Activated CD4-positive, alpha-beta T cell treated with anti-CD3 and anti-CD28 coated beads for 36 hours (primary cell): ENCODE data around the gene COL6A2. TPM values are rescaled to one million over a fixed set of nuclear protein-coding genes. Genes with fewer than 3 reads are reported as not detected.
"Not testable (repeated sequence)": the region's sequence is repeated elsewhere in the genome, so short reads cannot be mapped to it uniquely, and the experiment has no call there.

Experiments used
- ATAC-seq: fragments of 200-7000 bp; cut with Tn5 transposase; one replicate; pipeline ENCODE4 v1.10.0; 2021; ENCODE audit warnings: mild to moderate bottlenecking, moderate library complexity
- CTCF ChIA-PET: fragments of 350-600 bp; sonication (Branson Sonifier 250); formaldehyde crosslinking; loops from one replicate; lab custom pipeline; 2021; ENCODE audit warnings: antibody characterized with exemption; lab: Charles Lee
- POLR2A ChIA-PET: fragments of 350-600 bp; sonication (Branson Sonifier 250); formaldehyde crosslinking; loops from one replicate; lab custom pipeline; 2021; ENCODE audit warnings: antibody characterized with exemption, inconsistent platforms; lab: Charles Lee
- DNase-seq: peaks from one replicate; pipeline ENCODE4 v3.0.0-alpha.2; 2020
- H3K27ac Mint-ChIP-seq: one replicate; pipeline ENCODE4 v1.8.0; 2021; ENCODE audit warnings: mixed read lengths
- H3K27me3 Mint-ChIP-seq: one replicate; pipeline ENCODE4 v1.8.0; 2021; ENCODE audit warnings: mixed read lengths
- H3K36me3 Mint-ChIP-seq: one replicate; pipeline ENCODE4 v1.8.0; 2021; ENCODE audit warnings: low read depth, mixed read lengths
- H3K4me1 Mint-ChIP-seq: one replicate; pipeline ENCODE4 v1.8.0; 2021; ENCODE audit warnings: mixed read lengths
- H3K4me3 Mint-ChIP-seq: one replicate; pipeline ENCODE4 v1.8.0; 2021; ENCODE audit warnings: mild to moderate bottlenecking, moderate library complexity, mixed read lengths
- H3K9me3 Mint-ChIP-seq: one replicate; pipeline ENCODE4 v1.8.0; 2021; ENCODE audit warnings: low read depth, mixed read lengths
- intact Hi-C, 2 experiments: fragments of 100-400 bp; cut with DNase I in 1 of 2; cut with micrococcal nuclease in 1 of 2; formaldehyde crosslinking; loops; one replicate each; pipeline versions ENCODE4 v1.14.2 to v1.15.1; 2022 to 2024; cut with DNase I, micrococcal nuclease
- total RNA-seq, 2 experiments: library from RNA; stranded (reverse); gene quantifications; one replicate each; pipeline ENCODE4 v1.2.3, GENCODE V29; 2021

COL6A2 gene
- total RNA-seq, 2 experiments from 2014 or later, result 3.3 to 3.4 TPM

GRCh38 chr21:46172863-46173528 lies 75.1 kb downstream of the COL6A2 start:
- peaks cover 18% of the 10 kb centered on the region for H3K9me3 Mint-ChIP-seq
- POLR2A ChIA-PET, result no interaction called here
- no peaks in the 10 kb centered on the region for H3K27me3 Mint-ChIP-seq
- no peaks in the 10 kb centered on the region for H3K4me1 Mint-ChIP-seq
- DNase-seq (no peak), ATAC-seq (no peak)
- no peak overlapping the region for H3K4me3 Mint-ChIP-seq
- H3K27ac Mint-ChIP-seq, result no peak overlapping the region
- intact Hi-C loops, result no loop called here
- CTCF ChIA-PET, result no interaction called here
- peaks cover 2% of the 10 kb centered on the region for H3K36me3 Mint-ChIP-seq

GRCh38 chr21:46173573-46173972 lies 75.7 kb downstream of the COL6A2 start:
- Mint-ChIP-seq H3K4me3 (no peak overlapping the region), H3K27ac (no peak overlapping the region), H3K27me3 (no peaks in the 10 kb centered on the region), H3K4me1 (no peaks in the 10 kb centered on the region), H3K36me3 (peaks cover 2% of the 10 kb centered on the region), H3K9me3 (peaks cover 18% of the 10 kb centered on the region)
- intact Hi-C loops, result no loop called here
- no peak for ATAC-seq
- CTCF ChIA-PET, result no interaction called here
- POLR2A ChIA-PET, result no interaction called here
- no peak for DNase-seq

- CTCF ChIA-PET, result interaction anchor here (0.7 kb wide), 1 partner anchor 103 kb away, joined by 3 read pairs; no protein-coding TSS in a partner anchor
- H3K27me3 Mint-ChIP-seq, DNase-seq, POLR2A ChIA-PET, H3K4me1 Mint-ChIP-seq, H3K4me3 Mint-ChIP-seq, intact Hi-C loops, H3K27ac Mint-ChIP-seq, ATAC-seq, H3K36me3 Mint-ChIP-seq: not testable (repeated sequence)
- peaks cover 18% of the 10 kb centered on the region for H3K9me3 Mint-ChIP-seq
Observed at GRCh38 chr21:46176443-46177129, 78.7 kb downstream of the COL6A2 start.

- intact Hi-C loops, result no loop called here
- ATAC-seq, result no peak
- H3K9me3 Mint-ChIP-seq, result peaks cover 18% of the 10 kb centered on the region
- no peak overlapping the region for H3K4me3 Mint-ChIP-seq
- CTCF ChIA-PET, result no interaction called here
- no peaks in the 10 kb centered on the region for H3K4me1 Mint-ChIP-seq
- POLR2A ChIA-PET, result no interaction called here
- no peak for DNase-seq
- H3K27me3 Mint-ChIP-seq, result no peaks in the 10 kb centered on the region
- no peak overlapping the region for H3K27ac Mint-ChIP-seq
- H3K36me3 Mint-ChIP-seq, result peaks cover 2% of the 10 kb centered on the region
Observed at GRCh38 chr21:46178961-46179360, 81.0 kb downstream of the COL6A2 start.

Other genes starting within 250 kb of the COL6A2 start
- under 1 TPM; 0.57 to 0.69 TPM for gene COL6A1, start 116.3 kb upstream of the COL6A2 start, total RNA-seq
- under 1 TPM; 0.16 to 0.23 TPM for gene FTCD, start 57.5 kb downstream of the COL6A2 start, total RNA-seq
- 10 to 100 TPM in 1 of 2 experiments, 1 to 10 TPM in 1; 8.1 to 13.0 TPM for gene SPATC1L, start 86.3 kb downstream of the COL6A2 start, total RNA-seq
- 10 to 100 TPM; 14.1 to 21.3 TPM for gene LSS, start 130.7 kb downstream of the COL6A2 start, total RNA-seq
- 100 to 1,000 TPM in 1 of 2 experiments, 10 to 100 TPM in 1; 71.1 to 106 TPM for gene MCM3AP, start 187.5 kb downstream of the COL6A2 start, total RNA-seq
- 10 to 100 TPM; 16.9 to 20.6 TPM for gene YBEY, start 188.2 kb downstream of the COL6A2 start, total RNA-seq
- 10 to 100 TPM; 27.4 to 33.0 TPM for gene C21orf58, start 225.8 kb downstream of the COL6A2 start, total RNA-seq
- 10 to 100 TPM; 46.5 to 47.7 TPM for gene PCNT, start 226.0 kb downstream of the COL6A2 start, total RNA-seq